Hepatocyte (in vitro differentiated cells): ENCODE data around the gene DENND4A. TPM values are rescaled to one million over a fixed set of nuclear protein-coding genes. Genes with fewer than 3 reads are reported as not detected.

Experiments
- DNase-seq: peaks from one replicate; pipeline ENCODE4 v3.0.0-alpha.2; 2016; ENCODE audit warnings: low spot score
- H2AFZ ChIP-seq: fragments of 200-600 bp; sonication (generic); 2 replicates; pipeline ENCODE4 v1.6.0; 2016; ENCODE audit warnings: antibody characterized with exemption, mild to moderate bottlenecking
- H3K27ac ChIP-seq: fragments of 200-600 bp; sonication (generic); 2 replicates; pipeline ENCODE4 v1.5.1; 2016; ENCODE audit warnings: mild to moderate bottlenecking
- H3K27me3 ChIP-seq: fragments of 200-600 bp; sonication (generic); 2 replicates; pipeline ENCODE4 v1.6.1; 2016
- H3K36me3 ChIP-seq: fragments of 200-600 bp; sonication (generic); replicated peaks from 2 replicates; pipeline ENCODE4 v1.5.1; 2016; ENCODE audit warnings: low read depth; ENCODE audit not compliant: insufficient read depth
- H3K4me1 ChIP-seq: fragments of 200-600 bp; sonication (generic); 2 replicates; pipeline ENCODE4 v1.5.1; 2016; ENCODE audit warnings: mild to moderate bottlenecking, moderate library complexity; ENCODE audit not compliant: insufficient read depth
- H3K4me2 ChIP-seq: fragments of 200-600 bp; sonication (generic); 2 replicates; pipeline ENCODE4 v1.6.0; 2016
- H3K4me3 ChIP-seq: fragments of 200-600 bp; sonication (generic); 2 replicates; pipeline ENCODE4 v1.5.1; 2016; ENCODE audit warnings: mild to moderate bottlenecking
- H3K79me2 ChIP-seq: fragments of 200-600 bp; sonication (generic); 2 replicates; pipeline ENCODE4 v1.6.0; 2017; ENCODE audit warnings: mild to moderate bottlenecking
- H3K9me2 ChIP-seq: fragments of 200-600 bp; sonication (generic); replicated peaks from 2 replicates; pipeline ENCODE4 v1.6.0; 2017; ENCODE audit warnings: mild to moderate bottlenecking; ENCODE audit not compliant: insufficient read depth
- H3K9me3 ChIP-seq: fragments of 200-600 bp; sonication (generic); 2 replicates; pipeline ENCODE4 v1.5.1; 2016; ENCODE audit warnings: low read depth, mild to moderate bottlenecking
- H4K20me1 ChIP-seq: fragments of 200-600 bp; sonication (generic); 2 replicates; pipeline ENCODE4 v1.6.0; 2016; ENCODE audit warnings: mild to moderate bottlenecking; ENCODE audit not compliant: insufficient read depth, poor library complexity, severe bottlenecking
- EZH2 ChIP-seq: fragments of 200-600 bp; sonication (generic); IDR thresholded peaks from 2 replicates; pipeline ENCODE4 v1.6.1; 2016; ENCODE audit warnings: antibody characterized with exemption, mild to moderate bottlenecking, borderline replicate concordance
- EZH2phosphoT487 ChIP-seq: fragments of 200-600 bp; sonication (generic); IDR thresholded peaks from one replicate; pipeline ENCODE4 v1.6.1; 2018; ENCODE audit warnings: antibody characterized with exemption, mild to moderate bottlenecking, low read depth, moderate library complexity; ENCODE audit not compliant: unreplicated experiment, severe bottlenecking
- WGBS: methylation state at CpG from one replicate; pipeline ENCODE4 v1.1.6; 2016; ENCODE audit warnings: low lambda C conversion rate; ENCODE audit errors: missing lambda C conversion rate; 5-methylcytosine and 5-hydroxymethylcytosine counted together
- polyA plus RNA-seq: library from polyadenylated mRNA; unstranded; fragments of >200 nt; fragmentation: Nextera tagmentation; extraction: Ambion mirVana; gene quantifications from 2 replicates; pipeline ENCODE4 v1.2.1, GENCODE V29; 2016
- total RNA-seq: library from RNA; depleted of rRNA; stranded (reverse); fragments of >200 nt; gene quantifications from 2 replicates; pipeline ENCODE4 v1.2.3, GENCODE V29; 2014
- TF ChIP-seq, protein P1 (sequence below): fragments of 200-600 bp; sonication (generic); IDR thresholded peaks from 2 replicates; pipeline ENCODE4 v1.5.1; 2016; ENCODE audit warnings: antibody characterized with exemption, mild to moderate bottlenecking; ENCODE audit not compliant: poor library complexity

DENND4A gene
- total and polyA plus RNA-seq, 2 experiments from 2014 or later, result 3.2 to 20.7 TPM

DNA sequence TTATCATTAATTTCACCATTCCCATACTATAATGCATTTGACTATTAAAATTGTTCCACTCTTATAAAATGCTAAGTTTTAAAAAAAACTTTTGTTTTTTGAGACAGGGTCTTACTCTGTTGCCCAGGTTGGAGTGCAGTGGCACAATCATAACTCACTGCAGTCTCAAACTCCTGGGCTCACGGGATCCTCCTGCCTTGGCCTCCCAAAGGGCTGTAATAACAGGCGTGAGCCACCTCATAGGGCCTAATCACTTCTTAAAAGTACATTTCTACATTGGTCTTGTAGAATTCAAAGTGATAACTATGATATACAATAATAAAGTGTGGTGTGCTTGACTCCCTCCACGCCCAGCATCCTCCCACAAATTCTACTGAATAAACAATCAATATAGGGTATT, 3.0 kb downstream of the DENND4A start:
- H3K9me3 ChIP-seq, result no peaks in the 10 kb centered on the region
- no peak overlapping the region for H2AFZ ChIP-seq
- peaks cover 58% of the 10 kb centered on the region for H3K79me2 ChIP-seq
- H3K4me3 ChIP-seq, result no peak overlapping the region
- TF ChIP-seq EZH2 (no peak), EZH2phosphoT487 (no peak)
- TF ChIP-seq, protein P1, sequence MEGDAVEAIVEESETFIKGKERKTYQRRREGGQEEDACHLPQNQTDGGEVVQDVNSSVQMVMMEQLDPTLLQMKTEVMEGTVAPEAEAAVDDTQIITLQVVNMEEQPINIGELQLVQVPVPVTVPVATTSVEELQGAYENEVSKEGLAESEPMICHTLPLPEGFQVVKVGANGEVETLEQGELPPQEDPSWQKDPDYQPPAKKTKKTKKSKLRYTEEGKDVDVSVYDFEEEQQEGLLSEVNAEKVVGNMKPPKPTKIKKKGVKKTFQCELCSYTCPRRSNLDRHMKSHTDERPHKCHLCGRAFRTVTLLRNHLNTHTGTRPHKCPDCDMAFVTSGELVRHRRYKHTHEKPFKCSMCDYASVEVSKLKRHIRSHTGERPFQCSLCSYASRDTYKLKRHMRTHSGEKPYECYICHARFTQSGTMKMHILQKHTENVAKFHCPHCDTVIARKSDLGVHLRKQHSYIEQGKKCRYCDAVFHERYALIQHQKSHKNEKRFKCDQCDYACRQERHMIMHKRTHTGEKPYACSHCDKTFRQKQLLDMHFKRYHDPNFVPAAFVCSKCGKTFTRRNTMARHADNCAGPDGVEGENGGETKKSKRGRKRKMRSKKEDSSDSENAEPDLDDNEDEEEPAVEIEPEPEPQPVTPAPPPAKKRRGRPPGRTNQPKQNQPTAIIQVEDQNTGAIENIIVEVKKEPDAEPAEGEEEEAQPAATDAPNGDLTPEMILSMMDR, result no peak
- WGBS, result 95% methylated on average over 3 of the region's 3 CpGs
- no peak overlapping the region for H3K27ac ChIP-seq
- peaks cover 13% of the 10 kb centered on the region for H3K4me1 ChIP-seq
- H3K27me3 ChIP-seq, result no peaks in the 10 kb centered on the region
- H3K4me2 ChIP-seq, result no peak overlapping the region
- H3K9me2 ChIP-seq, result no peaks in the 10 kb centered on the region
- H3K36me3 ChIP-seq, result no peaks in the 10 kb centered on the region
- no peaks in the 10 kb centered on the region for H4K20me1 ChIP-seq
- no peak for DNase-seq

DNA sequence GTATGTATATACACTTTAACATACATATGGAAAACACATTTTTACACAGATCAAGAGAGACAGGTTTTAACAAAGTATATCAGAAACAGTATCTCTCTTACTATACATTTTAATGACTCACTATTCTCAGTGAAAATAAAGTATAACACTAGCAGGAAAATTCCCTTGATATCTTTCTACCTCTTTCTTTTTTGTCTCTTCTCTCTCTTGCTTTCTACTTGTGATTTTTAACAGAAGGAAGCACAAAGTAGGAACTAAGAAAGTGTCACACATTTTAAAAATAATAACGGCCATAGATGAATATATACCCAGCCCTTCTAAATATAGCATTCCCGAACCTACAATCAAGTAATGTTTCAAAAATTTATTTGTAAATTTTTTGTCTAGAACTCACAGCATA, 4.8 kb downstream of the DENND4A start:
- 85% methylated on average over 2 of the region's 2 CpGs for WGBS
- Histone ChIP-seq H3K79me2 (peaks cover 75% of the 10 kb centered on the region), H3K4me1 (peaks cover 8% of the 10 kb centered on the region), H3K9me3 (no peaks in the 10 kb centered on the region), H4K20me1 (no peaks in the 10 kb centered on the region), H3K36me3 (no peaks in the 10 kb centered on the region), H3K27me3 (no peaks in the 10 kb centered on the region), H3K9me2 (no peaks in the 10 kb centered on the region), H2AFZ (no peak overlapping the region), H3K27ac (peak overlapping the region; percentile 41), H3K4me2 (peak overlapping the region; percentile 1), H3K4me3 (no peak overlapping the region)
- no peak for TF ChIP-seq EZH2
- TF ChIP-seq, protein P1, result no peak
- TF ChIP-seq EZH2phosphoT487, result no peak
- DNase-seq, result no peak

DNA sequence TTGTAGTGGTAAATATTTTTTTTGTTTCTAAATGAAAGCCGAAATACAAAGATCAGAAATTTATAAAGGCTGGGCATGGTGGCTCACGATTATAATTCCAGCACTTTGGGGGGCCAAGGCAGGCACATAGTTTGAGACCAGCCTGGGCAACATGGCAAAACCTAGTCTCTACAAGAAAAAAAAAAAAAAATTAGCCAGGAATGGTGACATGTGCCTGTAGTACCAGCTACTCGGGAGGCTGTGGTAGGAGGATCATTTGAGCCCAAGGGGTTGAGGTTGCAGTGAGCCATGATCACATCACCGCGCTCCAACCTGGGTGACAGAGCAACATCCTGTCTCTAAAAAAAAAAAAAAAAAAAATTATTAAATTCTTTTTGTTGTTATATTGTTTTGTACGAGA, 6.9 kb downstream of the DENND4A start:
- WGBS, result 95% methylated on average over 6 of the region's 6 CpGs

DNA sequence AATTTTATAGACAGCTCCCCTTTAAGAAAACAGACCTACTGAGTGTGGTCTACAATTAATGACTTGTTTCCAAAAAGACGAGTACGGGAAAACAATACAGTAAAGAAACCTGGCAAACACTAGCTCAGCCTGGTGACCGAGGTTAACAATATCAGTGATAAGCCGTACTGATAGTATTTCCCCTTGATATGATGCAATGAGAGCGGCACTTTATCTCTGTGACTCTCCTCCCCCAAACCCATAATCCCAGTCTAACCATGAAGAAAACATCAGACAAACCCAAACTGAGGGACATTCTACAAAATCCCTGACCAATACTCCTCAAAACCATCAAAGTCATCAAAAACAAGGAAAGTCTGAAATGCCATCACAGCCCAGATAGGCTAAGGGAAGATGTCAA, 8.2 kb downstream of the DENND4A start:
- TF ChIP-seq EZH2phosphoT487 (no peak), EZH2 (no peak)
- TF ChIP-seq, protein P1, result no peak
- H3K27me3 ChIP-seq, result no peaks in the 10 kb centered on the region
- no peak overlapping the region for H2AFZ ChIP-seq
- no peaks in the 10 kb centered on the region for H4K20me1 ChIP-seq
- no peaks in the 10 kb centered on the region for H3K36me3 ChIP-seq
- H3K4me2 ChIP-seq, result peak overlapping the region; percentile 43
- H3K9me3 ChIP-seq, result no peaks in the 10 kb centered on the region
- no peak overlapping the region for H3K27ac ChIP-seq
- H3K4me1 ChIP-seq, result no peaks in the 10 kb centered on the region
- no peak for DNase-seq
- H3K79me2 ChIP-seq, result peaks cover 77% of the 10 kb centered on the region
- no peaks in the 10 kb centered on the region for H3K9me2 ChIP-seq
- H3K4me3 ChIP-seq, result no peak overlapping the region
- WGBS, result 53% methylated on average over 5 of the region's 5 CpGs

More for the DNA sequence above, 6.9 kb downstream of the DENND4A start:
- no peak for DNase-seq
- peaks cover 77% of the 10 kb centered on the region for H3K79me2 ChIP-seq
- no peak overlapping the region for H3K4me2 ChIP-seq
- H3K9me3 ChIP-seq, result no peaks in the 10 kb centered on the region
- H3K9me2 ChIP-seq, result no peaks in the 10 kb centered on the region
- no peak overlapping the region for H2AFZ ChIP-seq
- H3K36me3 ChIP-seq, result no peaks in the 10 kb centered on the region
- no peaks in the 10 kb centered on the region for H3K27me3 ChIP-seq
- no peak overlapping the region for H3K4me3 ChIP-seq
- TF ChIP-seq EZH2, result no peak
- no peak for TF ChIP-seq EZH2phosphoT487
- no peak overlapping the region for H3K27ac ChIP-seq
- no peaks in the 10 kb centered on the region for H4K20me1 ChIP-seq
- H3K4me1 ChIP-seq, result peaks cover 2% of the 10 kb centered on the region
